K562 (cell line): ENCODE data around the gene PAN2. TPM values are rescaled to one million over a fixed set of nuclear protein-coding genes. Genes with fewer than 3 reads are reported as not detected.
A peak's percentile ranks its signal among the peaks of the same experiment; 100 is the strongest.

Experiments used
- ETV6 ChIP-seq, 3 experiments: fragments of 150-350 bp in 1 of 3; sonication (generic) in 1 of 3; formaldehyde crosslinking in 1 of 3; IDR thresholded peaks; 2 replicates each; pipeline versions ENCODE4 v1.6.1 to v1.8.0; 2014 to 2022; ENCODE audit warnings: borderline replicate concordance in 2 of 3, low read depth in 2 of 3, antibody characterized with exemption in 1 of 3, low read length in 1 of 3, mild to moderate bottlenecking in 1 of 3, missing genetic modification reagents in 1 of 3
- GTF2A2 ChIP-seq: IDR thresholded peaks from 2 replicates; pipeline ENCODE4 v1.6.1; 2016; ENCODE audit warnings: mild to moderate bottlenecking, missing genetic modification characterization, missing compliant biosample characterization
- HIVEP1 ChIP-seq: fragments of 250-450 bp; sonication (Bioruptor Pico); IDR thresholded peaks from 2 replicates; pipeline ENCODE4 v1.4.0; 2020; ENCODE audit warnings: mild to moderate bottlenecking
- HMG20A ChIP-seq: fragments of 450-650 bp; formaldehyde crosslinking; conservative IDR thresholded peaks from 2 replicates; pipeline ENCODE4 v1.4.0; 2020; ENCODE audit warnings: mild to moderate bottlenecking, mixed read lengths
- MAFG ChIP-seq: fragments of 450-650 bp; conservative IDR thresholded peaks from 2 replicates; pipeline ENCODE4 v1.6.1; 2016; ENCODE audit warnings: missing genetic modification characterization, missing compliant biosample characterization
- NUFIP1 ChIP-seq: fragments of 450-650 bp; IDR thresholded peaks from 2 replicates; pipeline ENCODE4 v1.6.1; 2018; ENCODE audit not compliant: partially characterized antibody
- POLR2A ChIP-seq: fragments of 450-650 bp; conservative IDR thresholded peaks from 2 replicates; pipeline ENCODE4 v1.6.1; 2016
- SMARCE1 ChIP-seq: fragments of 450-650 bp; IDR thresholded peaks from 2 replicates; pipeline ENCODE4 v1.7.1; 2016; ENCODE audit warnings: mild to moderate bottlenecking
- TARDBP ChIP-seq: fragments of 450-650 bp; IDR thresholded peaks from 2 replicates; pipeline ENCODE4 v1.6.1; 2016
- polyA plus RNA-seq, 8 experiments: library from polyadenylated mRNA; depleted of rRNA in 4 of 8; stranded (reverse) in 5 of 8; unstranded in 3 of 8; fragments of >200 nt; fragmentation: Nextera tagmentation in 2 of 8; fragmentation: Illumina TruSeq in 1 of 8; extraction: Ambion mirVana in 2 of 8; extraction: Trizol in 1 of 8; gene quantifications; 2 replicates each; pipeline versions ENCODE4 v1.2.1 to v1.2.3, GENCODE V29; 2011 to 2014; ENCODE audit warnings: inconsistent platforms in 1 of 8, missing spikeins in 1 of 8
- total RNA-seq, 7 experiments: library from RNA; depleted of rRNA in 6 of 7; stranded (reverse); fragments of >200 nt in 6 of 7; fragmentation: Illumina TruSeq in 2 of 7; extraction: Trizol in 2 of 7; gene quantifications; 2 replicates each; pipeline versions ENCODE4 v1.2.1 to v1.2.3, GENCODE V29; 2011 to 2021; ENCODE audit warnings: low replicate concordance in 1 of 7
- TF ChIP-seq, protein P1 (sequence below): fragments of 450-650 bp; IDR thresholded peaks from 2 replicates; pipeline ENCODE4 v1.6.1; 2016; ENCODE audit warnings: mild to moderate bottlenecking, moderate library complexity
- TF ChIP-seq, protein P2 (sequence below): fragments of 250-450 bp; sonication (Bioruptor Pico); IDR thresholded peaks from 2 replicates; pipeline ENCODE4 v1.4.0; 2020; ENCODE audit warnings: mild to moderate bottlenecking, moderate library complexity

Gene PAN2
- total and polyA plus RNA-seq, 9 of the 15 experiments (the other 6 are each of a cell fraction or from before 2014, with no cell fraction given): 15.0 to 66.1 (median 25.9) TPM

DNA sequence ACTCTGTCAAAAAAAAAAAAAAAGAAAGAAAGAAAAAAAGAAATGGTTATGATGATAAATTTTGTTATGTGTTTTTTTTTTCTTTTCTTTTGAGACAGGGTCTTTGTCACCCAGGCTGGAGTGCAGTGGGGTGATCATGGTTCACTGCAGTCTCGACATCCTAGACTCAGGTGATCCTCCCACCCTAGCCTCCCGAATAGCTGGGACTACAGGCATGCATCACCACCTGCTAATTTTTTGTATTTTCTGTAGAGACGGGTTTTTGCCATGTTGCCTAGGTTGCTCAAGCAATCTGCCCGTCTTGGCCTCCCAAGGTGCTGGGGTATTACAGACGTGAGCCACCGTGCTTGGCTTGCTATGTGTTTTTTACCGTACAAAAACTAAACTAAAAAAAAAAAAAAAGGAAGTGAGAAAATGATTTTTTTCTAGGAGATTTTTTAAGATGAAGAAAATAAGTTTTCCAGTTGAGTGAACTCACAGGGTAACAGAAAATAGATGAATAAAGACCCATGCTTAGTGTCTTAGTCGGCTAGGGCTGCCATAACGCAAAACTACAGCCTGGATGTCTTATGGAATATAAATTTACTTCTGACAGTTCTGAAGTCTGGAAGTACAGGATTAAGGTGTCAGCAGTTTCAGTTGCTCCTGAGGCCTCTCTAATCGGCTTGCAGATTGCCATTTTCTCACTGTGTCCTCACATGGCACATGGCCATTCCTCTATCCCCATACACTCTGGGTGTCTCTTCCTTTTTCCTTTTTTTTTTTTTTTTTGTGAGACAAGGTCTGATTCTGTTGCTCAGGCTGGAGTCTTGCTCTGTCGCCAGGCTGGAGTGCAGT is 42.0 kb upstream of the PAN2 start (continued):
- TF ChIP-seq, protein P1, sequence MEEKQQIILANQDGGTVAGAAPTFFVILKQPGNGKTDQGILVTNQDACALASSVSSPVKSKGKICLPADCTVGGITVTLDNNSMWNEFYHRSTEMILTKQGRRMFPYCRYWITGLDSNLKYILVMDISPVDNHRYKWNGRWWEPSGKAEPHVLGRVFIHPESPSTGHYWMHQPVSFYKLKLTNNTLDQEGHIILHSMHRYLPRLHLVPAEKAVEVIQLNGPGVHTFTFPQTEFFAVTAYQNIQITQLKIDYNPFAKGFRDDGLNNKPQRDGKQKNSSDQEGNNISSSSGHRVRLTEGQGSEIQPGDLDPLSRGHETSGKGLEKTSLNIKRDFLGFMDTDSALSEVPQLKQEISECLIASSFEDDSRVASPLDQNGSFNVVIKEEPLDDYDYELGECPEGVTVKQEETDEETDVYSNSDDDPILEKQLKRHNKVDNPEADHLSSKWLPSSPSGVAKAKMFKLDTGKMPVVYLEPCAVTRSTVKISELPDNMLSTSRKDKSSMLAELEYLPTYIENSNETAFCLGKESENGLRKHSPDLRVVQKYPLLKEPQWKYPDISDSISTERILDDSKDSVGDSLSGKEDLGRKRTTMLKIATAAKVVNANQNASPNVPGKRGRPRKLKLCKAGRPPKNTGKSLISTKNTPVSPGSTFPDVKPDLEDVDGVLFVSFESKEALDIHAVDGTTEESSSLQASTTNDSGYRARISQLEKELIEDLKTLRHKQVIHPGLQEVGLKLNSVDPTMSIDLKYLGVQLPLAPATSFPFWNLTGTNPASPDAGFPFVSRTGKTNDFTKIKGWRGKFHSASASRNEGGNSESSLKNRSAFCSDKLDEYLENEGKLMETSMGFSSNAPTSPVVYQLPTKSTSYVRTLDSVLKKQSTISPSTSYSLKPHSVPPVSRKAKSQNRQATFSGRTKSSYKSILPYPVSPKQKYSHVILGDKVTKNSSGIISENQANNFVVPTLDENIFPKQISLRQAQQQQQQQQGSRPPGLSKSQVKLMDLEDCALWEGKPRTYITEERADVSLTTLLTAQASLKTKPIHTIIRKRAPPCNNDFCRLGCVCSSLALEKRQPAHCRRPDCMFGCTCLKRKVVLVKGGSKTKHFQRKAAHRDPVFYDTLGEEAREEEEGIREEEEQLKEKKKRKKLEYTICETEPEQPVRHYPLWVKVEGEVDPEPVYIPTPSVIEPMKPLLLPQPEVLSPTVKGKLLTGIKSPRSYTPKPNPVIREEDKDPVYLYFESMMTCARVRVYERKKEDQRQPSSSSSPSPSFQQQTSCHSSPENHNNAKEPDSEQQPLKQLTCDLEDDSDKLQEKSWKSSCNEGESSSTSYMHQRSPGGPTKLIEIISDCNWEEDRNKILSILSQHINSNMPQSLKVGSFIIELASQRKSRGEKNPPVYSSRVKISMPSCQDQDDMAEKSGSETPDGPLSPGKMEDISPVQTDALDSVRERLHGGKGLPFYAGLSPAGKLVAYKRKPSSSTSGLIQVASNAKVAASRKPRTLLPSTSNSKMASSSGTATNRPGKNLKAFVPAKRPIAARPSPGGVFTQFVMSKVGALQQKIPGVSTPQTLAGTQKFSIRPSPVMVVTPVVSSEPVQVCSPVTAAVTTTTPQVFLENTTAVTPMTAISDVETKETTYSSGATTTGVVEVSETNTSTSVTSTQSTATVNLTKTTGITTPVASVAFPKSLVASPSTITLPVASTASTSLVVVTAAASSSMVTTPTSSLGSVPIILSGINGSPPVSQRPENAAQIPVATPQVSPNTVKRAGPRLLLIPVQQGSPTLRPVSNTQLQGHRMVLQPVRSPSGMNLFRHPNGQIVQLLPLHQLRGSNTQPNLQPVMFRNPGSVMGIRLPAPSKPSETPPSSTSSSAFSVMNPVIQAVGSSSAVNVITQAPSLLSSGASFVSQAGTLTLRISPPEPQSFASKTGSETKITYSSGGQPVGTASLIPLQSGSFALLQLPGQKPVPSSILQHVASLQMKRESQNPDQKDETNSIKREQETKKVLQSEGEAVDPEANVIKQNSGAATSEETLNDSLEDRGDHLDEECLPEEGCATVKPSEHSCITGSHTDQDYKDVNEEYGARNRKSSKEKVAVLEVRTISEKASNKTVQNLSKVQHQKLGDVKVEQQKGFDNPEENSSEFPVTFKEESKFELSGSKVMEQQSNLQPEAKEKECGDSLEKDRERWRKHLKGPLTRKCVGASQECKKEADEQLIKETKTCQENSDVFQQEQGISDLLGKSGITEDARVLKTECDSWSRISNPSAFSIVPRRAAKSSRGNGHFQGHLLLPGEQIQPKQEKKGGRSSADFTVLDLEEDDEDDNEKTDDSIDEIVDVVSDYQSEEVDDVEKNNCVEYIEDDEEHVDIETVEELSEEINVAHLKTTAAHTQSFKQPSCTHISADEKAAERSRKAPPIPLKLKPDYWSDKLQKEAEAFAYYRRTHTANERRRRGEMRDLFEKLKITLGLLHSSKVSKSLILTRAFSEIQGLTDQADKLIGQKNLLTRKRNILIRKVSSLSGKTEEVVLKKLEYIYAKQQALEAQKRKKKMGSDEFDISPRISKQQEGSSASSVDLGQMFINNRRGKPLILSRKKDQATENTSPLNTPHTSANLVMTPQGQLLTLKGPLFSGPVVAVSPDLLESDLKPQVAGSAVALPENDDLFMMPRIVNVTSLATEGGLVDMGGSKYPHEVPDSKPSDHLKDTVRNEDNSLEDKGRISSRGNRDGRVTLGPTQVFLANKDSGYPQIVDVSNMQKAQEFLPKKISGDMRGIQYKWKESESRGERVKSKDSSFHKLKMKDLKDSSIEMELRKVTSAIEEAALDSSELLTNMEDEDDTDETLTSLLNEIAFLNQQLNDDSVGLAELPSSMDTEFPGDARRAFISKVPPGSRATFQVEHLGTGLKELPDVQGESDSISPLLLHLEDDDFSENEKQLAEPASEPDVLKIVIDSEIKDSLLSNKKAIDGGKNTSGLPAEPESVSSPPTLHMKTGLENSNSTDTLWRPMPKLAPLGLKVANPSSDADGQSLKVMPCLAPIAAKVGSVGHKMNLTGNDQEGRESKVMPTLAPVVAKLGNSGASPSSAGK: peak; percentile 33; the same call in 1 of the 2 replicates
- TF ChIP-seq HMG20A (CRISPR knock-in tag) (no peak), SMARCE1 (no peak), NUFIP1 (no peak), MAFG (peak; percentile 76), HIVEP1 (CRISPR knock-in tag) (no peak), POLR2A (no peak), ETV6 (IDR thresholded peaks at IDR 0.05; ENCODE audit: borderline replicate concordance in 1 of 2, low read depth in 2 of 2, low read length in 1 of 2) (no peak), ETV6 (CRISPR knock-in tag; IDR thresholded peaks at IDR 0.05; ENCODE audit: borderline replicate concordance) (no peak), TARDBP (no peak), GTF2A2 (tag) (no peak)
- TF ChIP-seq, protein P2, sequence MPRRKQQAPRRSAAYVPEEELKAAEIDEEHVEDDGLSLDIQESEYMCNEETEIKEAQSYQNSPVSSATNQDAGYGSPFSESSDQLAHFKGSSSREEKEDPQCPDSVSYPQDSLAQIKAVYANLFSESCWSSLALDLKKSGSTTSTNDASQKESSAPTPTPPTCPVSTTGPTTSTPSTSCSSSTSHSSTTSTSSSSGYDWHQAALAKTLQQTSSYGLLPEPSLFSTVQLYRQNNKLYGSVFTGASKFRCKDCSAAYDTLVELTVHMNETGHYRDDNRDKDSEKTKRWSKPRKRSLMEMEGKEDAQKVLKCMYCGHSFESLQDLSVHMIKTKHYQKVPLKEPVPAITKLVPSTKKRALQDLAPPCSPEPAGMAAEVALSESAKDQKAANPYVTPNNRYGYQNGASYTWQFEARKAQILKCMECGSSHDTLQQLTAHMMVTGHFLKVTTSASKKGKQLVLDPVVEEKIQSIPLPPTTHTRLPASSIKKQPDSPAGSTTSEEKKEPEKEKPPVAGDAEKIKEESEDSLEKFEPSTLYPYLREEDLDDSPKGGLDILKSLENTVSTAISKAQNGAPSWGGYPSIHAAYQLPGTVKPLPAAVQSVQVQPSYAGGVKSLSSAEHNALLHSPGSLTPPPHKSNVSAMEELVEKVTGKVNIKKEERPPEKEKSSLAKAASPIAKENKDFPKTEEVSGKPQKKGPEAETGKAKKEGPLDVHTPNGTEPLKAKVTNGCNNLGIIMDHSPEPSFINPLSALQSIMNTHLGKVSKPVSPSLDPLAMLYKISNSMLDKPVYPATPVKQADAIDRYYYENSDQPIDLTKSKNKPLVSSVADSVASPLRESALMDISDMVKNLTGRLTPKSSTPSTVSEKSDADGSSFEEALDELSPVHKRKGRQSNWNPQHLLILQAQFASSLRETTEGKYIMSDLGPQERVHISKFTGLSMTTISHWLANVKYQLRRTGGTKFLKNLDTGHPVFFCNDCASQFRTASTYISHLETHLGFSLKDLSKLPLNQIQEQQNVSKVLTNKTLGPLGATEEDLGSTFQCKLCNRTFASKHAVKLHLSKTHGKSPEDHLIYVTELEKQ (CRISPR knock-in tag): no peak
